ENCODE data around the gene CUL4A. TPM values are rescaled to one million over a fixed set of nuclear protein-coding genes. Genes with fewer than 3 reads are reported as not detected.
"Not testable (repeated sequence)": the region's sequence is repeated elsewhere in the genome, so short reads cannot be mapped to it uniquely, and the experiment has no call there.

The CUL4A gene
- total RNA-seq (100 to 1,000 TPM; 123 to 152 (median 137) TPM), polyA plus RNA-seq (100 to 1,000 TPM in 1 of 3 donors, 10 to 100 TPM in 2; 75.4 to 180 (median 86.6) TPM)
- long read RNA-seq, donor 1, full-length matches to known transcripts = 412 of 475 reads
- long read RNA-seq, donor 1, partial matches to known transcripts = 31 of 475 reads
- long read RNA-seq, donor 1, other reads (novel, unspliced or antisense) = 32 of 475 reads
- long read RNA-seq, donor 2, full-length matches to known transcripts = 646 of 744 reads
- long read RNA-seq, donor 2, partial matches to known transcripts = 61 of 744 reads
- long read RNA-seq, donor 2, other reads (novel, unspliced or antisense) = 37 of 744 reads

DNA sequence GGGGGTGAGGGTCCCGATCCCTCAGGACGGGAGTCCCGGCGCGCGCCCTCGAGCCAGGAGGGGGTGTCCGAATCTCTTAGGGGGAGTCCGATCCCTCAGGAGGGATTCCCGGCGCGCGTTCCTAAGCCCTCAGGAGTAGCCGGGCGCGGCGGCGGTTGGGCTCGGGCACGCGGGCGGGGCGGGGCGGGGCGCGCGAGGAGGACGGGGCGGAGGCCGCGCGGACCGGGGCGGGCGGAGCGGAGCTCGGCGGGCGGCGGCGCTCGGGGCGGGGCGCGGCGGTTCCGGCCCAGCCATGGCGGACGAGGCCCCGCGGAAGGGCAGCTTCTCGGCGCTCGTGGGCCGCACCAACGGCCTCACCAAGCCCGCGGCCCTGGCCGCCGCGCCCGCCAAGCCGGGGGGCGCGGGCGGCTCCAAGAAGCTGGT lies at the start of gene CUL4A:
Gene CUL4A (plus strand): TSS at position 278 of the 423 bp plus-strand sequence. CDS start 15 bp downstream, at position 293.
- Histone ChIP-seq H3K4me1 (peaks cover 67% of the 10 kb centered on the region), H3K4me3 (peak within 1 kb of the TSS; percentile 88)
- intact Hi-C loops (cut with DNase I) = loop anchor here (5.0 to 10.0 kb wide), 3 partner anchors 52 to 175 kb away; partner anchors contain the start of genes PROZ (in 2 of the 2) and LAMP1 (in 1 of the 2)

DNA sequence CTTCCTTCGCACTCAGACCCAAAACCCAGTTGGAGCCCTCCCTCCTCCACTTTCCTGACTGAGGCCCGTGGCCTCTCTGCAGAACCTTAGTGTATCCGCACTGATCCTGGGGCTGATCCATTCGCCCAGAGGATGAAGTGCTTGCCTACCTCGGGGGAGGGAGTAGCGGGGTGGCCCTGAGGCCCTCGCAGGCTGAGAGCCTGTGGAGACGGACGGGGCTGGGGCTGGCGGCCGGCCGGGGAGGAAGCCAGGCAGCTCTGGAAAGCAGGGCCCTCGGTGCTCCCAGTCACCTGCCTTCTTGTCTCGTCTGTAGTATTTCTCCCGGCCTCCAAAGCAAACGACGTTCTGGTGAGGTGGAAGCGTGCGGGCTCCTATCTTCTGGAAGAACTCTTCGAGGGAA lies 49.7 kb upstream of the CUL4A start:
- 84 to 86% (median 86%) methylated on average over 20 of the region's 20 CpGs for WGBS, 3 donors
- Histone ChIP-seq H3K27ac (no peak overlapping the region), H3K9me3 (no peaks in the 10 kb centered on the region), H3K27me3 (ENCODE audit: insufficient read depth in 3 of 3, low read length in 2 of 3) (peaks cover 0 to 12% (median 8%) of the 10 kb centered on the region in 3 donors), H3K36me3 (ENCODE audit: insufficient read depth in 1 of 2, low read depth in 1 of 2) (no peaks in the 10 kb centered on the region), H3K4me1 (no peaks in the 10 kb centered on the region), H3K4me3 (no peak overlapping the region)
- ATAC-seq = no peak
- intact Hi-C loops (cut with DNase I) = loop anchor here (5.0 kb wide), 1 partner anchor 48 kb away; the partner anchor contains the start of genes CUL4A (in 2 of the 2) and PCID2 (in 2 of the 2)
- TF ChIP-seq, protein P1, sequence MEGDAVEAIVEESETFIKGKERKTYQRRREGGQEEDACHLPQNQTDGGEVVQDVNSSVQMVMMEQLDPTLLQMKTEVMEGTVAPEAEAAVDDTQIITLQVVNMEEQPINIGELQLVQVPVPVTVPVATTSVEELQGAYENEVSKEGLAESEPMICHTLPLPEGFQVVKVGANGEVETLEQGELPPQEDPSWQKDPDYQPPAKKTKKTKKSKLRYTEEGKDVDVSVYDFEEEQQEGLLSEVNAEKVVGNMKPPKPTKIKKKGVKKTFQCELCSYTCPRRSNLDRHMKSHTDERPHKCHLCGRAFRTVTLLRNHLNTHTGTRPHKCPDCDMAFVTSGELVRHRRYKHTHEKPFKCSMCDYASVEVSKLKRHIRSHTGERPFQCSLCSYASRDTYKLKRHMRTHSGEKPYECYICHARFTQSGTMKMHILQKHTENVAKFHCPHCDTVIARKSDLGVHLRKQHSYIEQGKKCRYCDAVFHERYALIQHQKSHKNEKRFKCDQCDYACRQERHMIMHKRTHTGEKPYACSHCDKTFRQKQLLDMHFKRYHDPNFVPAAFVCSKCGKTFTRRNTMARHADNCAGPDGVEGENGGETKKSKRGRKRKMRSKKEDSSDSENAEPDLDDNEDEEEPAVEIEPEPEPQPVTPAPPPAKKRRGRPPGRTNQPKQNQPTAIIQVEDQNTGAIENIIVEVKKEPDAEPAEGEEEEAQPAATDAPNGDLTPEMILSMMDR (IDR thresholded peaks at IDR 0.05) = no peak
- no peak for DNase-seq

More for the DNA sequence above, at the start of gene CUL4A:
- peak within 1 kb of the TSS; percentile 98 for H3K27ac ChIP-seq
- peaks cover 0 to 28% of the 10 kb centered on the region in 2 donors for H3K36me3 ChIP-seq (ENCODE audit: insufficient read depth in 1 of 2, low read depth in 1 of 2)
- ATAC-seq = peak; percentile 64 to 77 (median 74)
- TF ChIP-seq, protein P1 (IDR thresholded peaks at IDR 0.05) = no peak
- DNase-seq = peak; percentile 84 to 86
- WGBS, 3 donors = 1 to 2% (median 1%) methylated on average over 24 to 66 of the region's 66 CpGs
- H3K9me3 ChIP-seq = no peaks in the 10 kb centered on the region
- no peaks in the 10 kb centered on the region for H3K27me3 ChIP-seq (ENCODE audit: insufficient read depth in 3 of 3, low read length in 2 of 3)

DNA sequence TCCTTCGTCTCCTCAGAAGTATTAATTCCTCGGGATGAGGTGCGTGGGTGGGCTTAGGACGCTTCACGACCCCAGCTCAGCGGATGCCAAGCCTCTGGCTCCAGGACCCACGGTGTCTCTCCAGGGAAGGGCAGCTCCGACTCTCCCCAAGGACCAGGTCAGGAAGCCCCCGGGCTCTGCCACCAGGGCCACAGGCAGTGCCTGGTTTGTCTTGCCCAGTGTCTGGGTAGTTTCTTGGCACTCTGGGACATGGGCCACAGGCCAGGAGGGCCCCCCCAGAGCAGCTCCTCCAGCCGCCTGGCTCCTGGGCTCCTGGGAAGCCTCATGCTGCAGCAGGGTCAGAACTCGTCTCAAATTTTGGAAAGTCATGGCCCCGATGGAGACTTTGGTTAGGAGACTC lies 48.4 kb upstream of the CUL4A start:
- intact Hi-C loops (cut with DNase I) = no loop called here
- TF ChIP-seq, protein P1 (IDR thresholded peaks at IDR 0.05) = no peak
- WGBS, 3 donors = 62 to 70% (median 65%) methylated on average over 12 of the region's 12 CpGs
- H3K27me3 ChIP-seq (ENCODE audit: insufficient read depth in 3 of 3, low read length in 2 of 3) = peaks cover 0 to 12% (median 8%) of the 10 kb centered on the region in 3 donors
- no peak overlapping the region for H3K4me3 ChIP-seq
- H3K4me1 ChIP-seq = no peaks in the 10 kb centered on the region
- no peak for DNase-seq
- no peak overlapping the region for H3K27ac ChIP-seq
- no peak for ATAC-seq
- no peaks in the 10 kb centered on the region for H3K9me3 ChIP-seq
- H3K36me3 ChIP-seq (ENCODE audit: insufficient read depth in 1 of 2, low read depth in 1 of 2) = no peaks in the 10 kb centered on the region

DNA sequence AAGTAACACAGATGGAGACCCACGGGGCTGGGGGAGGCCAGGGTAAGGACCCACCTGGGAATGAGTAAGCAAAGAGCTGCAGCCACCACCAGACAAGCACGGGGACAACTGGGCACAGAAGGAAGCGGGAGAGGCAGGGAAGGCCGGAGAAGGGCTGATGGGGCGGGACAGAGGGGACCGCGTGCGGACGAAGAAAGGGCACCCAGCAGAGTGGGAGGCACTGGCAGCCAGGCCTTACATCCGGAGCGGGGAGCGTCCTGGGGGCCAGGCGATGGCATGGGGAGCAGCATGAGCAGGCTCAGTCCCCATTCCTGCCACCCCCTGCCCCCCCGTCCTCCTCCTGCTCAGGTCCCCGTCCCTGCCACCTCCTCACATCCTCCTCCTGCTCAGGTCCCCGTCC lies 48.0 kb upstream of the CUL4A start:
- Histone ChIP-seq H3K4me3 (no peak overlapping the region), H3K27ac (no peak overlapping the region), H3K36me3 (ENCODE audit: insufficient read depth in 1 of 2, low read depth in 1 of 2) (no peaks in the 10 kb centered on the region), H3K27me3 (ENCODE audit: insufficient read depth in 3 of 3, low read length in 2 of 3) (peaks cover 0 to 12% (median 8%) of the 10 kb centered on the region in 3 donors), H3K9me3 (no peaks in the 10 kb centered on the region), H3K4me1 (no peaks in the 10 kb centered on the region)
- ATAC-seq (no peak), DNase-seq (no peak)
- intact Hi-C loops (cut with DNase I) = no loop called here
- WGBS, 3 donors = 29 to 45% (median 33%) methylated on average over 8 to 16 of the region's 16 CpGs
- TF ChIP-seq, protein P1 (IDR thresholded peaks at IDR 0.05) = no peak

DNA sequence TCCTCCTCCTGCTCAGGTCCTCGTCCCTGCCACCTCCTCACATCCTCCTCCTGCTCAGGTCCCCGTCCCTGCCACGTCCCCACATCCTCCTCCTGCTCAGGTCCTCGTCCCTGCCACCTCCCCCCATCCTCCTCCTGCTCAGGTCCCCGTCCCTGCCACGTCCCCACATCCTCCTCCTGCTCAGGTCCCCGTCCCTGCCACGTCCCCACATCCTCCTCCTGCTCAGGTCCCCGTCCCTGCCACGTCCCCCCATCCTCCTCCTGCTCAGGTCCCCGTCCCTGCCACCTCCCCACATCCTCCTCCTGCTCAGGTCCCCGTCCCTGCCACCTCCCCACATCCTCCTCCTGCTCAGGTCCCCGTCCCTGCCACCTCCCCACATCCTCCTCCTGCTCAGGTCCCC lies 47.4 kb upstream of the CUL4A start:
- H3K4me3 ChIP-seq; ATAC-seq; DNase-seq; H3K36me3 ChIP-seq (ENCODE audit: insufficient read depth in 1 of 2, low read depth in 1 of 2); H3K27ac ChIP-seq; H3K4me1 ChIP-seq; intact Hi-C loops (cut with DNase I); H3K9me3 ChIP-seq: not testable (repeated sequence)
- H3K27me3 ChIP-seq (ENCODE audit: insufficient read depth in 3 of 3, low read length in 2 of 3) = peaks cover 0 to 12% (median 8%) of the 10 kb centered on the region in 3 donors
- whole genome bisulfite sequencing, 3 donors = 36 to 39% (median 37%) methylated on average over 7 to 11 of the region's 13 CpGs
